ENCODE data around the gene CDK5R2.
A peak's percentile ranks its signal among the peaks of the same experiment; 100 is the strongest.

The CDK5R2 gene

DNA sequence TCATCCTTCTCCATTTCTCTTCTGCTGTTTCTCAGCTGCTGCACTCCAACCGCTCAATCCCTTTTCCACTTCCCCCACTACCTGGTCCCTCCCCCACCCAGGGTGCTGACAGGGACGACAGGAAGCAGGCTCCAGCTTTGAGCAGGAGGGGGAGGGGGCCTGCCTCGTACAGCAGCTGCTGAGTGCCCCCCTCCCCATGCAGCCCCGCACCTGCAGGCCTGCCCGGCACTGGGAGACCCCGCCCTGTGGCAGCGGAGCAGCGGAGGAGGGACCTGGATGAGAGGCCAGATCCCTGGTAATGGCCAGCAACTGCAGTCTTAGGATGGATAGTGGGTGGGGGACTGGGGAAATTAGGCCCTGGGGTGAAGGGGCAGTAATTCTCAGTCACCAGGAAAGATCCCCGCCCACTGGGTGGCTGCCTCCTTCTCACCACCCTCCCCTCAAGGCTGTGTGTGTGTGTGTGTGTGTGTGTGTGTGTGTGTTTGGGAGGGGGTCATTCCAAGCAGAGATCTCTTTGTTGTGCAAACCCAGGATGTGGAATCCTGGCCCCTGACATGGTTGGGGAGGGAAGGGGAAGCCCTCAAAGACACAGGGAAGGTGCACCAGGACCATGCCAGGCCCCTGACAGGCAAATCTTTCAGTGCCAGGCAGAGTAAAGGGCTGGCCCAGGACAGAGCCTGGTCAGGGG lies 40.6 kb downstream of the CDK5R2 start:
- TF ChIP-seq, protein P1, sequence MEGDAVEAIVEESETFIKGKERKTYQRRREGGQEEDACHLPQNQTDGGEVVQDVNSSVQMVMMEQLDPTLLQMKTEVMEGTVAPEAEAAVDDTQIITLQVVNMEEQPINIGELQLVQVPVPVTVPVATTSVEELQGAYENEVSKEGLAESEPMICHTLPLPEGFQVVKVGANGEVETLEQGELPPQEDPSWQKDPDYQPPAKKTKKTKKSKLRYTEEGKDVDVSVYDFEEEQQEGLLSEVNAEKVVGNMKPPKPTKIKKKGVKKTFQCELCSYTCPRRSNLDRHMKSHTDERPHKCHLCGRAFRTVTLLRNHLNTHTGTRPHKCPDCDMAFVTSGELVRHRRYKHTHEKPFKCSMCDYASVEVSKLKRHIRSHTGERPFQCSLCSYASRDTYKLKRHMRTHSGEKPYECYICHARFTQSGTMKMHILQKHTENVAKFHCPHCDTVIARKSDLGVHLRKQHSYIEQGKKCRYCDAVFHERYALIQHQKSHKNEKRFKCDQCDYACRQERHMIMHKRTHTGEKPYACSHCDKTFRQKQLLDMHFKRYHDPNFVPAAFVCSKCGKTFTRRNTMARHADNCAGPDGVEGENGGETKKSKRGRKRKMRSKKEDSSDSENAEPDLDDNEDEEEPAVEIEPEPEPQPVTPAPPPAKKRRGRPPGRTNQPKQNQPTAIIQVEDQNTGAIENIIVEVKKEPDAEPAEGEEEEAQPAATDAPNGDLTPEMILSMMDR (IDR thresholded peaks at IDR 0.05; ENCODE audit: insufficient read depth, low read depth, low read length, missing control alignments), result no peak
- H3K4me3 ChIP-seq (ENCODE audit: low read length), result no peak overlapping the region
- DNase-seq (ENCODE audit: low read depth), result no peak

GRCh38 chr2:219000569-219000960 lies 41.1 kb downstream of the CDK5R2 start:
- no peak overlapping the region for H3K4me3 ChIP-seq (ENCODE audit: low read length)
- TF ChIP-seq, protein P1 (IDR thresholded peaks at IDR 0.05; ENCODE audit: insufficient read depth, low read depth, low read length, missing control alignments), result no peak
- no peak for DNase-seq (ENCODE audit: low read depth)

- H3K4me3 ChIP-seq (ENCODE audit: low read length), result no peak overlapping the region
- TF ChIP-seq, protein P1 (IDR thresholded peaks at IDR 0.05; ENCODE audit: insufficient read depth, low read depth, low read length, missing control alignments), result no peak
- no peak for DNase-seq (ENCODE audit: low read depth)
Measured at GRCh38 chr2:219001100-219001576, 41.7 kb downstream of the CDK5R2 start.

GRCh38 chr2:219001577-219002394 lies 42.3 kb downstream of the CDK5R2 start:
- TF ChIP-seq, protein P1 (IDR thresholded peaks at IDR 0.05; ENCODE audit: insufficient read depth, low read depth, low read length, missing control alignments), result no peak
- peak; percentile 83 for DNase-seq (ENCODE audit: low read depth)
- H3K4me3 ChIP-seq (ENCODE audit: low read length), result peak overlapping the region; percentile 14

DNA sequence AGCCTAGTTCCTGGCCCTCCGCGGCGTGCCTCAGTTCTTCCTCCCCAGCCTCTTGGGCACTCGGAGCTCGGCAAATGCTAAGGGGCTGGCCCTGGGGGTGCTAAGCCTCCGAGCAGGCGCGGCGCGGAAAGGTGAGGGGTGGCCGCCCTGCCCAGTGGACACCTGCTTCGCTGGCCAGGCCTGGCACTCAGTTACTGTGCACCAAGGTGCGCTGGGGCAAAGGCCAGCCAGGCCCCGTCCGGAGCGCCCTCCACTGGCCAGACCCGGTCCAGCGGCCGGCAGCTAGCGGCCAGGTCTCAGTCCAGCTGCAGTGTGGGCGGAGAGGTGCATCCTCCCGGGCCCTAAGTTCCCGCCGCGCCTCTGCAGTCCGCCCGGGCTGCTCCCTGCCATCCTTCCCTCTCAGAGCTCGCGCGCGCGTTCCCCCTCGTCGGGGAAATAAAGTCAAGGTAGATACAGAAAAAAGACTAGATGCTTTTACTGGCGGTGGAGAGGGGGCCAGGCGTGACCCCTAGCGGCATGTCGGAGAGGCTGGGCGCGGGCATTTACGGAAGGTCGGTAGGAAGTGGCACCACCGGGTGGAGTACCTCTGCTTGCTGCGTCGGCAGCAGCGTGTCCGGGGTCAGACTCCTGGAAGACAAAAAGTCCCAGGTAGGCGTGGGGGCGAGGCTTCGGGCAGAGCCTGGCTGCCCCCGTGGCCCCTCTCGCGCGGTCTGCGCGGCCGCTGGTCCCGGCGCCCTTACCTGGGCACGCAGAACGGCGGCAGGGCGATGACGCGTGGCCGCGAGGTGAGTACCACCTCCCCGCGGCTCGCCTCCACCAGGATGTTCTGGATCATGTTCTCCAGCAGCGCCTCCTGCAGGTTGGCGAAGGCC lies 43.2 kb downstream of the CDK5R2 start:
- peak overlapping the region; percentile 14 for H3K4me3 ChIP-seq (ENCODE audit: low read length)
- DNase-seq (ENCODE audit: low read depth), result peak; percentile 62
- TF ChIP-seq, protein P1 (IDR thresholded peaks at IDR 0.05; ENCODE audit: insufficient read depth, low read depth, low read length, missing control alignments), result peak; percentile 28

GRCh38 chr2:219003267-219003634 lies 43.8 kb downstream of the CDK5R2 start:
- TF ChIP-seq, protein P1 (IDR thresholded peaks at IDR 0.05; ENCODE audit: insufficient read depth, low read depth, low read length, missing control alignments), result no peak
- DNase-seq (ENCODE audit: low read depth), result no peak
- H3K4me3 ChIP-seq (ENCODE audit: low read length), result no peak overlapping the region

Measured in epithelial cell of esophagus (primary cell).